ENCODE measurements around the gene SYTL3. TPM values are rescaled to one million over a fixed set of nuclear protein-coding genes. Genes with fewer than 3 reads are reported as not detected.

The SYTL3 gene
- total RNA-seq, 4 donors from 2014 or later = 2.4 to 6.4 (median 2.9) TPM

DNA sequence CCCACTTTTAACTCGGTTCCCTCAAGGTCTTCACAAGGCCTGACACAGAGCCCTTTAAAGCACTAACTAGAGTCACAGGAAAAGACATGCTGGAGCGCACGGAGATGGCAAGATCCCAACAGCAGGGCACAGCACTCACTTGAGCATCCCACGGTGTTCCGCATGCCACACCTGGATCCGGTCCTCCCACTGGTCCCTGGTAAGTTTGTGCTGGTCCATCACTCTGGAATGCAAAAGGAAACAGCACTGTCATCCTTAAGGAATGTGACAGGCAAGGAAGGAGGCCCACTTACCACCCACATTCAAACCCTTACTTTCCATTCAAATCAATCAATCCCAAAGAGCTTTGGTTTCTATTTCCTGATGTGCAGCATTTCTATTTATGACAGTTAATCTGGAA, 134.7 kb downstream of the SYTL3 start:
- no peak overlapping the region for H3K27ac ChIP-seq
- 86 to 96% methylated on average over 3 to 6 of the region's 6 CpGs for WGBS, 2 donors (ENCODE audit: low coverage in 1 of 2)
- H3K9me3 ChIP-seq = no peaks in the 10 kb centered on the region
- H3K4me3 ChIP-seq = no peak overlapping the region
- DNase-seq = no peak
- peaks cover 0 to 55% (median 21%) of the 10 kb centered on the region in 4 donors for H3K4me1 ChIP-seq
- in situ Hi-C loops (cut with MboI; ENCODE audit: low pct_ligation_motif_present in 1 of 4, low pct_unique_long_range_greater_than_20kb in 1 of 4, low sequenced_read_pairs in 3 of 4) = no loop called here
- intact Hi-C loops (cut with DNase I; ENCODE audit: low total_unique reads) = no loop called here
- no peak for TF ChIP-seq POLR2A (IDR thresholded peaks at IDR 0.05)
- TF ChIP-seq POLR2AphosphoS5 (IDR thresholded peaks at IDR 0.05) = peak in 1 of 3 donors; percentile 6
- peaks cover 0 to 71% (median 24%) of the 10 kb centered on the region in 4 donors for H3K36me3 ChIP-seq
- H3K27me3 ChIP-seq = no peaks in the 10 kb centered on the region

DNA sequence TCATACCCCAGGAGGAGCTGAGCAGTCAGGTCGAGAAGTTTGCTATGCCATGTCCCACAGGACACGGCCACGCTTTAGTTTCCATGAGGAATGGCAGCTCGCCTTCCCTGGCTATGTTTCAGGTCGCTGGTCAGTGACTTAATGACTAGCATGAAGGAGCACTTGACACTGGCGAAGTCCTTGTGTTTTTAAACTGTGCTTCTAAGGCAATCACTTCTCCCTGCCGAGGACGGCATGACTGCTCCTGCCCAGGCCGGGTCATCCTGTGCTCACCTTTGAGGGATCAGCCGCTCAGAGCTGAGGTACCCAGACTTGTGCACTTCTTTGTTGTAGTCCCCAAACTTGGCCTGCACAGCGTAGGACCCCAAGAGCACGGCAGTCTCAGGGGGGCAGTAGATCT, 135.2 kb downstream of the SYTL3 start:
- Histone ChIP-seq H3K9me3 (no peaks in the 10 kb centered on the region), H3K36me3 (peaks cover 0 to 71% (median 24%) of the 10 kb centered on the region in 4 donors), H3K4me1 (peaks cover 0 to 57% (median 21%) of the 10 kb centered on the region in 4 donors), H3K4me3 (no peak overlapping the region), H3K27me3 (no peaks in the 10 kb centered on the region), H3K27ac (no peak overlapping the region)
- WGBS, 2 donors (ENCODE audit: low coverage in 1 of 2) = 86 to 90% methylated on average over 4 to 12 of the region's 12 CpGs
- no peak for TF ChIP-seq CTCF (IDR thresholded peaks at IDR 0.05)
- TF ChIP-seq POLR2A (IDR thresholded peaks at IDR 0.05) = no peak
- TF ChIP-seq POLR2AphosphoS5 (IDR thresholded peaks at IDR 0.05) = no peak
- no peak for TF ChIP-seq EP300 (IDR thresholded peaks at IDR 0.05; ENCODE audit: low read depth)
- DNase-seq = peak; percentile 6
- in situ Hi-C loops (cut with MboI; ENCODE audit: low pct_ligation_motif_present in 1 of 4, low pct_unique_long_range_greater_than_20kb in 1 of 4, low sequenced_read_pairs in 3 of 4) = no loop called here
- intact Hi-C loops (cut with DNase I; ENCODE audit: low total_unique reads) = no loop called here

- Histone ChIP-seq H3K27ac (peak overlapping the region; percentile 46 to 72 (median 60)), H3K27me3 (no peaks in the 10 kb centered on the region), H3K4me3 (no peak overlapping the region), H3K36me3 (peaks cover 0 to 62% (median 21%) of the 10 kb centered on the region in 4 donors), H3K4me1 (peaks cover 0 to 51% (median 16%) of the 10 kb centered on the region in 4 donors), H3K9me3 (no peaks in the 10 kb centered on the region)
- DNase-seq = peak; percentile 57
- TF ChIP-seq CTCF (IDR thresholded peaks at IDR 0.05) (no peak), POLR2AphosphoS5 (IDR thresholded peaks at IDR 0.05) (peak in 2 of 3 donors; percentile 8 to 45), POLR2A (IDR thresholded peaks at IDR 0.05) (no peak), EP300 (IDR thresholded peaks at IDR 0.05; ENCODE audit: low read depth) (no peak)
- WGBS, 2 donors (ENCODE audit: low coverage in 1 of 2) = 56% methylated on average over 6 of the region's 6 CpGs; no CpG with 5 or more reads in 1 of the 2 donors
- intact Hi-C loops (cut with DNase I; ENCODE audit: low total_unique reads) (no loop called here), in situ Hi-C loops (cut with MboI; ENCODE audit: low pct_ligation_motif_present in 1 of 4, low pct_unique_long_range_greater_than_20kb in 1 of 4, low sequenced_read_pairs in 3 of 4) (no loop called here)
These were observed 136.9 kb downstream of the SYTL3 start for GRCh38 chr6:158786645-158787304.

- peak; percentile 8 for DNase-seq
- WGBS, 2 donors (ENCODE audit: low coverage in 1 of 2) = 76 to 100% methylated on average over 1 to 6 of the region's 6 CpGs
- H3K27ac ChIP-seq = peak overlapping the region; percentile 46 to 72 (median 60)
- intact Hi-C loops (cut with DNase I; ENCODE audit: low total_unique reads) = no loop called here
- no peaks in the 10 kb centered on the region for H3K27me3 ChIP-seq
- H3K36me3 ChIP-seq = peaks cover 0 to 56% (median 20%) of the 10 kb centered on the region in 4 donors
- TF ChIP-seq CTCF (IDR thresholded peaks at IDR 0.05) = no peak
- no peak for TF ChIP-seq POLR2AphosphoS5 (IDR thresholded peaks at IDR 0.05)
- in situ Hi-C loops (cut with MboI; ENCODE audit: low pct_ligation_motif_present in 1 of 4, low pct_unique_long_range_greater_than_20kb in 1 of 4, low sequenced_read_pairs in 3 of 4) = no loop called here
- no peaks in the 10 kb centered on the region for H3K9me3 ChIP-seq
- H3K4me3 ChIP-seq = no peak overlapping the region
- H3K4me1 ChIP-seq = peaks cover 0 to 45% (median 13%) of the 10 kb centered on the region in 4 donors
These were observed 137.5 kb downstream of the SYTL3 start for GRCh38 chr6:158787395-158787794.
